Mesenchymal stem cell (in vitro differentiated cells and primary cell): Measurements from ENCODE around the gene PNKD.

Experiments used
- DNase-seq: peaks from one replicate; pipeline ENCODE4 v3.0.0-alpha.2; 2013
- H2AFZ ChIP-seq: one replicate; pipeline ENCODE4 v1.6.1; 2013; ENCODE audit warnings: low read depth, mild to moderate bottlenecking, control low read depth, inconsistent platforms, low read length, moderate library complexity
- H2AK5ac ChIP-seq: 2 replicates; pipeline ENCODE4 v1.6.1; 2013; ENCODE audit warnings: low read length, moderate library complexity, mild to moderate bottlenecking, inconsistent platforms; ENCODE audit not compliant: severe bottlenecking
- H2BK120ac ChIP-seq: one replicate; pipeline ENCODE4 v1.6.1; 2013; ENCODE audit warnings: low read depth, mild to moderate bottlenecking, inconsistent platforms, low read length, moderate library complexity
- H2BK12ac ChIP-seq, 2 experiments: one replicate each; pipeline ENCODE4 v1.6.1; 2013; ENCODE audit warnings: inconsistent platforms in 2 of 2, low read length in 2 of 2, mild to moderate bottlenecking in 2 of 2, moderate library complexity in 2 of 2, control low read depth in 1 of 2
- H2BK15ac ChIP-seq: one replicate; pipeline ENCODE4 v1.6.1; 2013; ENCODE audit warnings: mild to moderate bottlenecking, low read depth, inconsistent platforms; ENCODE audit not compliant: poor library complexity, severe bottlenecking
- H2BK5ac ChIP-seq: 2 replicates; pipeline ENCODE4 v1.6.1; 2013; ENCODE audit warnings: low read depth, mild to moderate bottlenecking, low read length, control low read depth, inconsistent platforms; ENCODE audit not compliant: poor library complexity, severe bottlenecking
- H3K14ac ChIP-seq, 2 experiments: one replicate each; pipeline ENCODE4 v1.6.1; 2013; ENCODE audit warnings: inconsistent platforms in 2 of 2, low read length in 2 of 2, control low read depth in 1 of 2, mild to moderate bottlenecking in 1 of 2, moderate library complexity in 1 of 2
- H3K18ac ChIP-seq, 2 experiments: one replicate each; pipeline ENCODE4 v1.6.1; 2013; ENCODE audit warnings: inconsistent platforms in 2 of 2, low read length in 2 of 2, control low read depth in 1 of 2, low read depth in 1 of 2, mild to moderate bottlenecking in 1 of 2
- H3K23ac ChIP-seq, 2 experiments: one replicate each; pipeline ENCODE4 v1.6.1; 2013; ENCODE audit warnings: inconsistent platforms in 2 of 2, low read length in 2 of 2, mild to moderate bottlenecking in 2 of 2, moderate library complexity in 2 of 2, control low read depth in 1 of 2
- H3K27ac ChIP-seq: 2 replicates; pipeline ENCODE4 v1.5.1; 2013; ENCODE audit warnings: mild to moderate bottlenecking, moderate library complexity, low read length, control low read depth, inconsistent platforms; ENCODE audit not compliant: poor library complexity, severe bottlenecking
- H3K27me3 ChIP-seq, 2 experiments: 2 replicates each; pipeline versions ENCODE4 v1.6.1 to v1.7.0; 2013; ENCODE audit warnings: low read length in 2 of 2, mild to moderate bottlenecking in 2 of 2, moderate library complexity in 2 of 2, control low read depth in 1 of 2, inconsistent platforms in 1 of 2; ENCODE audit not compliant: control insufficient read depth in 1 of 2, insufficient read depth in 1 of 2
- H3K36me3 ChIP-seq, 2 experiments: 2 replicates each; pipeline versions ENCODE4 v1.6.1 to v1.7.0; 2013; ENCODE audit warnings: low read length in 2 of 2, control low read depth in 1 of 2, inconsistent platforms in 1 of 2, low read depth in 1 of 2, mild to moderate bottlenecking in 1 of 2; ENCODE audit not compliant: insufficient read depth in 2 of 2, control insufficient read depth in 1 of 2
- H3K4ac ChIP-seq, 2 experiments: one replicate each; pipeline ENCODE4 v1.6.1; 2013; ENCODE audit warnings: inconsistent platforms in 2 of 2, low read length in 2 of 2, mild to moderate bottlenecking in 2 of 2, moderate library complexity in 2 of 2, control low read depth in 1 of 2, low read depth in 1 of 2
- H3K4me1 ChIP-seq: 2 replicates; pipeline ENCODE4 v1.6.1; 2013; ENCODE audit warnings: low read depth, low read length, control low read depth; ENCODE audit not compliant: control insufficient read depth, insufficient read depth
- H3K4me2 ChIP-seq: 2 replicates; pipeline ENCODE4 v1.6.1; 2013; ENCODE audit warnings: low read length, mild to moderate bottlenecking, inconsistent platforms; ENCODE audit not compliant: poor library complexity, severe bottlenecking
- H3K4me3 ChIP-seq, 2 experiments: 2 replicates each; pipeline versions ENCODE4 v1.5.1 to v1.7.0; 2013; ENCODE audit warnings: low read length in 2 of 2, mild to moderate bottlenecking in 2 of 2, control low read depth in 1 of 2, low read depth in 1 of 2; ENCODE audit not compliant: insufficient read depth in 1 of 2
- H3K79me1 ChIP-seq: replicated peaks from 2 replicates; pipeline ENCODE4 v1.6.1; 2013; ENCODE audit warnings: mild to moderate bottlenecking, control low read depth, low read length, inconsistent platforms; ENCODE audit not compliant: poor library complexity, severe bottlenecking
- H3K9ac ChIP-seq: 2 replicates; pipeline ENCODE4 v1.7.0; 2013; ENCODE audit warnings: mild to moderate bottlenecking, low read length, moderate library complexity
- H3K9me3 ChIP-seq: 2 replicates; pipeline ENCODE4 v1.7.0; 2013; ENCODE audit warnings: mild to moderate bottlenecking, low read length; ENCODE audit not compliant: control insufficient read depth
- H4K8ac ChIP-seq: one replicate; pipeline ENCODE4 v1.6.1; 2013; ENCODE audit warnings: inconsistent platforms, mild to moderate bottlenecking, low read length, moderate library complexity
- H4K91ac ChIP-seq: one replicate; pipeline ENCODE4 v1.6.1; 2013; ENCODE audit warnings: mild to moderate bottlenecking, low read length, inconsistent platforms
- WGBS: methylation state at CpG from one replicate; pipeline ENCODE4 v1.1.7; 2013; ENCODE audit warnings: mixed read lengths; 5-methylcytosine and 5-hydroxymethylcytosine counted together

Gene PNKD

DNA sequence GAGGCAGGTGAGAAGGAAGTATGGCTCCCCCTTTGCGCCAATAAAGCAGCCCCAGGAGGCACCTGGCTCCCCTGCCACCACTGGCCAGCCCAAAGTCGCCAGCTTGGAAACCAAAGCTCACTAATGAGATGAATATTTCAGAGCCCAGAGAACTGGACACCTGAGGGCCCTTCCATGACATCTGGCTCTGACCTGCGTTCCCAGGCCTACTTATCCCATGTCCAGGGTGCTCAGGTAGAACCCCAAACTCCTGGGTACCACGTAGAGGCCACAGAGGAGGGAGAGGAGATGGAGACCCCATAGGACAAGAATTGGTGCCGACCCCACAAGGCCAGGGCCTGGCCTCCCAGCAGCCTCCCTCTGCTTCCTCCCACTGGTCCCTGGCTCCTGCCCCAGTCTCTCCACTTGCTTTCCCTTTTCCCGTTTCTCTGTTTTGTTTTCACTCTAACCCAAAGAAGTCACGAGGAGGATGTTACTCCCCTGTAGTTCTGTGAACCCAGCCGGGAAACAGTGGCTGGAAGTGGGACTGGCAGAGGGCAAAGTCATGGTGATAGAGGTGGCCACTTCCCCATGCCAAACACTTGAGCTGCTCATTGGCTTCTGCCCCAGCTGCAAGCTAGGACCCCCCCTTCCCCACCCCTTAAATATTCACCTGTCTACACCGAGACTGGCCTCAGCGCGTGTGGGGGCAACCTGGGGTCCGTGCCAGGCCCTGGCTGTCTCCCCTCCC is 21.2 kb downstream of the PNKD start:
- H3K9ac ChIP-seq = peak overlapping the region; percentile 96
- H3K4me1 ChIP-seq = peaks cover 31% of the 10 kb centered on the region
- H3K27me3 ChIP-seq = no peaks in the 10 kb centered on the region
- H3K14ac ChIP-seq = no peak overlapping the region
- peak overlapping the region; percentile 14 for H3K27ac ChIP-seq
- H3K4ac ChIP-seq = peak overlapping the region; percentile 94 to 99
- H3K4me3 ChIP-seq = peak overlapping the region; percentile 81 to 96
- peak overlapping the region; percentile 87 to 98 for H3K18ac ChIP-seq
- no peaks in the 10 kb centered on the region for H3K9me3 ChIP-seq
- H3K79me1 ChIP-seq = peaks cover 15% of the 10 kb centered on the region
- no peak overlapping the region for H2AFZ ChIP-seq
- H2BK15ac ChIP-seq = peak overlapping the region; percentile 97
- peak overlapping the region; percentile 50 for H2AK5ac ChIP-seq
- H2BK12ac ChIP-seq = peak overlapping the region; percentile 11 to 67
- peak overlapping the region; percentile 93 for H4K91ac ChIP-seq
- peak overlapping the region; percentile 93 for H2BK120ac ChIP-seq
- H3K23ac ChIP-seq = peak overlapping the region in 1 of 2 experiments; percentile 46
- DNase-seq = no peak
- no peaks in the 10 kb centered on the region for H3K36me3 ChIP-seq
- H2BK5ac ChIP-seq = peak overlapping the region; percentile 0
- WGBS = 67% methylated on average over 10 of the region's 12 CpGs
- peak overlapping the region; percentile 99 for H4K8ac ChIP-seq
- peak overlapping the region; percentile 79 for H3K4me2 ChIP-seq

GRCh38 chr2:218292048-218293014 is 22.0 kb downstream of the PNKD start, which contains the start of gene TMBIM1:
TSS of gene TMBIM1 (minus strand) at chr2:218292503. CDS start at chr2:218282141, 10,362 bp downstream.
- H3K27me3 ChIP-seq = no peaks in the 10 kb centered on the region
- H3K18ac ChIP-seq = peak within 1 kb of the TSS; percentile 87 to 98
- H3K36me3 ChIP-seq = no peaks in the 10 kb centered on the region
- peak within 1 kb of the TSS; percentile 94 to 99 for H3K4ac ChIP-seq
- peak within 1 kb of the TSS; percentile 33 for H2AFZ ChIP-seq
- H2BK12ac ChIP-seq = peak within 1 kb of the TSS; percentile 17 to 72
- peak within 1 kb of the TSS; percentile 93 for H2BK120ac ChIP-seq
- peak within 1 kb of the TSS; percentile 14 for H3K27ac ChIP-seq
- H3K9ac ChIP-seq = peak within 1 kb of the TSS; percentile 96
- H3K14ac ChIP-seq = peak within 1 kb of the TSS; percentile 96 to 97
- peak within 1 kb of the TSS; percentile 79 for H3K4me2 ChIP-seq
- H3K23ac ChIP-seq = no peak within 1 kb of the TSS
- H2BK5ac ChIP-seq = peak within 1 kb of the TSS; percentile 0
- H4K8ac ChIP-seq = peak within 1 kb of the TSS; percentile 99
- peak within 1 kb of the TSS; percentile 93 for H4K91ac ChIP-seq
- 5% methylated on average over 48 of the region's 63 CpGs for WGBS
- no peaks in the 10 kb centered on the region for H3K9me3 ChIP-seq
- H2BK15ac ChIP-seq = peak within 1 kb of the TSS; percentile 97
- H2AK5ac ChIP-seq = peak within 1 kb of the TSS; percentile 50
- peaks cover 27% of the 10 kb centered on the region for H3K4me1 ChIP-seq
- H3K79me1 ChIP-seq = peaks cover 15% of the 10 kb centered on the region
- H3K4me3 ChIP-seq = peak within 1 kb of the TSS; percentile 81 to 96
- DNase-seq = peak; percentile 80

DNA sequence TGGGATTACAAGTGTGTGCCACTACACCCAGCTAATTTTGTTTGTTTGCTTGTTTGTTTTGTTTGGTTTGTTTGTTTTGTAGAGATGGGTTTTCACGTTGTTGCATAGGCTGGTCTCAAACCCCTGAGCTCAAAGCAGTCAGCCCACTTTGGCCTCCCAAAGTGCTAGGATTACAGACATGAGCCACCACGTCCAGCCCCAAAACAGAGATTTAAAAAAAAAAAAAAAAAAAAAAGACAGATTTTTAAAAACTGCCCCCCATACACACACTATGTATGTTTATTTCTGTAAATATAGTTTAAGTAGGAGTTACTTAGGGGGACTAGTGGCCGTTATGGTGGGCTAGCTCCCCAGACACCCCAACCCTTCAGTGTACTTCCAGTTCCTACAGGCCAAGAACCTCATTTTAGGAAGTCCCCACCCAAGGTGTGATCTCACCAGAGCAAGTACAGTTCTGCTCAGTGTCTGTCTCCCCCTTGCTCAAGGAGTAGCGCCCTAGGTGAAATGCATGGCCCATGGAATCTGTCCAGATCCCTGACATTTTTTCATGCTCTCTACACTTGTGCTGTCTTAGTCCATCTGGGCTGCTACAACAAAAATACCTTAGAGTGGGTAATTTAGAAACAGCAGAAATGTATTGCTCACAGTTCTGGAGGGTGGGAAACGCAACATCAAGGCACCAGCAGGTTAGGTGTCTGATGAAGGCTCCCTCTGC is 23.6 kb downstream of the PNKD start:
- no peak overlapping the region for H2AFZ ChIP-seq
- DNase-seq = no peak
- peak overlapping the region in 1 of 2 experiments; percentile 32 for H2BK12ac ChIP-seq
- no peak overlapping the region for H3K4ac ChIP-seq
- H2AK5ac ChIP-seq = no peak overlapping the region
- no peak overlapping the region for H4K91ac ChIP-seq
- H3K23ac ChIP-seq = no peak overlapping the region
- peaks cover 25% of the 10 kb centered on the region for H3K4me1 ChIP-seq
- H3K14ac ChIP-seq = no peak overlapping the region
- H2BK5ac ChIP-seq = no peak overlapping the region
- H3K9ac ChIP-seq = no peak overlapping the region
- H3K36me3 ChIP-seq = no peaks in the 10 kb centered on the region
- no peak overlapping the region for H2BK15ac ChIP-seq
- no peak overlapping the region for H3K27ac ChIP-seq
- peak overlapping the region; percentile 56 for H4K8ac ChIP-seq
- WGBS = 75% methylated on average over 4 of the region's 5 CpGs
- peaks cover 13% of the 10 kb centered on the region for H3K79me1 ChIP-seq
- H3K9me3 ChIP-seq = no peaks in the 10 kb centered on the region
- no peak overlapping the region for H3K4me3 ChIP-seq
- no peak overlapping the region for H3K4me2 ChIP-seq
- no peaks in the 10 kb centered on the region for H3K27me3 ChIP-seq
- peak overlapping the region in 1 of 2 experiments; percentile 67 for H3K18ac ChIP-seq
- H2BK120ac ChIP-seq = no peak overlapping the region
